CD4-positive, alpha-beta T cell treated with Interleukin-17A for 4 hours (primary cell): ENCODE results near the gene NOS1AP.
"Not testable (repeated sequence)": the region's sequence is repeated elsewhere in the genome, so short reads cannot be mapped to it uniquely, and the experiment has no call there.

ENCODE experiments used
- DNase-seq: peaks from one replicate; pipeline ENCODE4 v3.0.0-alpha.2; 2020; ENCODE audit warnings: mixed read lengths

NOS1AP gene

GRCh38 chr1:162197615-162198421, 128.3 kb downstream of the NOS1AP start:
- no peak for DNase-seq

DNA sequence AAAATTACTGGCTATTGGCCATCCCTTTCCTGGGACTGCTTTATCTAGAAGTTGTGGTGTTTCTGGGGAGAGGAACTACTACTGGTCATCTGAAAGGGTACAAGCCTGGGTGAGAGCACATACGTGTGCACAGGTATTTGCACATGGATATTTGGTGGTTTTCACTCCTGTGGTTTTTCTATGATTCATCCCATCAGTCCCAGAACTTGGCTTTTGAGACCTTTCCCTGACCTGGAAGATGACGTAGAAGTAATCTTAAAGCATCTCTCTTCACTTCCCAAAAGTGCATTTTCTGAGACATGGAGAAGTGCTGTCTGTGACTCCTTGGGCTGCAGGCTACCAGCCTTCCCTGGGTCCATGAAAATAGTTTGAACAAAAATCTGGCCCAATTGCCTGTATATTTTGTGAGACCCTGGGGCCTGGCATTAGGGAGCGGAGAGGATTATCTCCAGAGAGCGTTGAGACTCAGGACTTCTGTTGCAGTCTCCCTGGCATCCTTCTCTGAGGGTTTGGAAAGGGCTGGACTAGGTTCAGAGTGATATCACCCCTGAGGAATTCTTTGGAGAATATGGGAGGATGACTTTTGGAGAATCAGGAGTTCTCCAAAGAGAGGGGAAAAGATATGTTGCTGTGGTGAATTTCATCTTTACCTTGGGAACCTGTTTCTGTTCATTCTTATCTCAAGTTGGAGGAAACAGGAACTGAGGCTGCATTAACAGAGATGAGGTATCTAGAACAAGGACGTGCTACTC, 130.8 kb downstream of the NOS1AP start:
- DNase-seq, result no peak

GRCh38 chr1:162201062-162201461, 131.6 kb downstream of the NOS1AP start:
- not testable (repeated sequence) for DNase-seq

DNA sequence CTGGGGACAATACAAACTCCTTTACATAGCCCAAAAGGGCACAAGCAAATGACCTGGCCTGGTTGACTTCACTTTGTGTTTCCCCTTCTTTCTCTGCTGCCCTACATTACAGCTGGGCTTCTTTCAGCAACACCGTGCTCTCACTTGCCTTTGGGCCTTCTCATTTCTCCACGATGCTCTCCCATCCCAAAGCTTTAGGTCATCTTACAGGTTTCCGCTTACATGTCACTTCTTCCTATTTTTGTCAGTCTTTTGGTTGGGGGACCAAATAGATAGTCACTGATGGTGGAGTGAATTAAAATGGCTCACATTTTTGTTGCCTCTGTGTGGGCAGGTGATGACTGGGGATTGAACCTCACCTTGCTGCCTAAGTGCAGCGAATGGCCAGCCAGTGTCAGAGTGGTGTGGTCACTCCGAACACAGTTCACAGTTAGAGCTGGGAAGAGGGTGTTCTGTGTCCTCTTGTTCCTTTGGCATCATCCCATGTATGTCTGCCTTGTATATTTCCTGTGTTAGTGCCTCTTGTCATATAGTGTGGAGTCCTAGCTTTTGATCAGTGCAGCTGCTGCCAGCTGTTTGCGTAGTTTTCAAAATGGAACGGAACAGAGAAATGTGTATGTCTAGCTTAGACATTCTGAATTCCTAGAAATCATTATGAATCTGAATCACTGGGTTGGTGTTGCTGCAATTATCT, 134.8 kb downstream of the NOS1AP start:
- DNase-seq, result no peak

DNA sequence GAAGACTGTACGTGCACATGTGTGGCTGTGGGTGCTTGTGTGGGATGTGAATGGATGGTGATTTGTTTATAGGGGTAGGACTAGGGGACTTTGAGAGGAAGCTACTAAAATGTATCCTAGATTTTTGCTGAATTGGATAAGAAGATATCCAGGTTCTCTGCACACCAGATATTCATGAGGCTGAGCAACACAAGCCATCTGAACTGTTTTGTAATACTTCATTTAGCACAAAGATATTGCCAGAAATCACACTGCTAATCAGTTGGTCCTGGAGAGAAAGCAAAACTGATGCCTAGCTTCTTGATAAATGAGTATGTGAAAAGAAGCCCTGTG, 135.3 kb downstream of the NOS1AP start:
- DNase-seq, result no peak

DNA sequence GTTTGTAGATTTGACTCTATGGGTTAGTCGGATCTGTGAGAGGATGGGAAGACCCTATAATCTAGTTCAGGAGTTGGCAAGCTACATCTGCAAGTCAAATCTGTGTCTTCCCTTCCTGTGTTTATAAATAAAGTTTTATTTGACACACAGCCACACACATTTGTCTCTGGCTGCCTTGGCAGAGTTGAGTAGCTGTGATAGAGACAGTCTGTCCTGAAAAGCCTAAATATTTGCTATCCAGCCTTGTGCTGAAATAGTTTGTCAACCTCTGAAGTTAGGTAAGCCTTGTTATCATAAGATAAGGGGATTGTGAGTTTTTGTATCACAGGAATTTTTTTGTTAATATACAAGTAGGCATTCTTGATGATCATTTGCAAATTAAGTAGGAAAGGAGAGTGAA, 136.8 kb downstream of the NOS1AP start:
- DNase-seq, result no peak

DNA sequence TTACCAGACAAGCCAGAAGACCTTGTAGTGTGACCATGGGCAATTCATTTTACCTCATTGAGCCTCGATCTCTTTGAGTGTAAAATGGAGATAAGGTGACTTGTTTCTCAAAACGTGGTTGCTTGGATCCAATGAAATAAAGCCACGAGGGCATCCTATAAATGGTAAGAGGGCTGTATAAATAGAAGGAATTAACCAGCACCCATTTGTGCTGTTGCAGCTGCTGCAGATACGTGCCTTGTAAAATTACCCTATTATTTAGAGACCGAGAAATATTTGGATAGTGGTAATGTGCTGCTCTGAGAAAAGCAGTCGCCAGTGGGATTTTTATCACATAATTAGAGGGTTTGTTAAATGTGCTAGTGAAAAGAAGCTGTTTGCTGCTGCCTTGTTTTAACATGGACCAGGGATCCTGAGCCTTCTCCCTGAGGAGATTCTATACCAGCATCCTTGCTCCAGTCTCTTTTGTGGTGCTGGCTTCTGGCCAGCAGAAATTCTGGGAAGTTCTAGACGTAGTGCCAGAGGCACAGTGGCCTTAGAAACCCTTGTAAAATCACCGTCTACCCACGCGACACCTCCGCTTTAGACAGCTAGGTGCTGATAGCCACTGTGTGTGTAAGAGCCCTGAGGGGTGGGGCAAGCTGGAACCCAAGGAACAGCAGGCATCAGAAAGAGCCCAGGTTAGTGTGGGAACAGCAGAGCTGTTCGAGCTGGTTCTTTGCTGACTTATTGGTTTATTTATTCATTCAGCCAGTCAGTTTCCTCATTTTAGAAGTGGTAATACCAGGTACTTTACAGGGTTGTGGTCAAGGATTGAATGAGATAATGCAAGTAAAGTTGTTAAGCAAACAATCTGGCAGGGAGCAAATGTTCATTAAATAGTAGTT, 137.5 kb downstream of the NOS1AP start:
- no peak for DNase-seq

DNA sequence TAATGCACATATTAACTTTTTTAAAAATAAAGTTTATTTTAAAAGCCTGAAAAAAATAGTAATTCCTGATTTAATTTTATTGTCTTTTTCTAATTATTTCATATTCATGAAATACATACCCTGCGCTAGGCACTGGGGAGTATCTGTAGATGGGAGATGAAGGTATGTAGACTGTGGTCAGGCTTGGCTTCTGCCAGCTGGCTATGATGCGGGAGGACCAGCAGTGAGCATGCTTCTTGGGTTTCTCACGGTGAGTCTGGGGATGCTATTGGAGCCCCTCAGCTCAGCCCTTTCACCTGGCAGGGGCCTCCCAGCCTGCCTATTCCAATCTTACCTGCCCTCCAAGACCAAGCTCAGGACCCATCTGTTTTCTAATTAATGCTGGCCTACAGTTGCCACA, 138.4 kb downstream of the NOS1AP start:
- no peak for DNase-seq

- no peak for DNase-seq
Measured at GRCh38 chr1:162210196-162210595, 140.7 kb downstream of the NOS1AP start.

- DNase-seq, result no peak
Measured at GRCh38 chr1:162212713-162213112, 143.2 kb downstream of the NOS1AP start.

DNA sequence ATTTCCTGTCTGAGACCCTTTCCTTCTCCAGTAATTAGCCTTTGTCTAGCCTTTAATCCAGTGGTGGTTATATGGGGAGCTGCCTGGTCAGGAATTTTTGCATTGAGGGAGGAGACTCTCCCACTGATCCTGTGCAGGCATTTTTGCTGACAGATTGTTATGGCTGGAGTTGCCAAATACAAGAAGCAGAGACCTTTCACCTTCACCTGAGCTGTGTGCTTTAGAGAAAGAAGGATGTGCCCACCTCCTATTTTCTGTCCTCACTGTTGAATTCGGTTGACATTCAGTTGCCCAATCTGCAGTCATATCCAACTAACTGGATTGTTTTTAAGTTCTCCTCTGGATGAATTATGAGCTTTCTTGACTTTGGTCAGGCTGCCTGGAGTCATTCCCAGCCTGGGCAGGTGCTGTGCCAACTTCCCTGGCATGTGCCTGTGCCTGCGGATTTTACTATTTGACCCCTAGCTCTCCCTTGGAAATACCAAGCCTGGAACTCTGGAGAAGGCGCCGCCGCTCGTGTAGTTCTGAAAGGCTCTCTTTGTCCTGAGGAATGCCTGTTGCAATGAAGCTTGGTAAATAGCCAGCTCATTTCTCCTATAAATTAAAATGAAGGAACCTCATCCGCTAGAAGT, 143.9 kb downstream of the NOS1AP start:
- no peak for DNase-seq

GRCh38 chr1:162214202-162214601, 144.7 kb downstream of the NOS1AP start:
- DNase-seq, result no peak

- no peak for DNase-seq
Measured at GRCh38 chr1:162215902-162216301, 146.4 kb downstream of the NOS1AP start.

DNA sequence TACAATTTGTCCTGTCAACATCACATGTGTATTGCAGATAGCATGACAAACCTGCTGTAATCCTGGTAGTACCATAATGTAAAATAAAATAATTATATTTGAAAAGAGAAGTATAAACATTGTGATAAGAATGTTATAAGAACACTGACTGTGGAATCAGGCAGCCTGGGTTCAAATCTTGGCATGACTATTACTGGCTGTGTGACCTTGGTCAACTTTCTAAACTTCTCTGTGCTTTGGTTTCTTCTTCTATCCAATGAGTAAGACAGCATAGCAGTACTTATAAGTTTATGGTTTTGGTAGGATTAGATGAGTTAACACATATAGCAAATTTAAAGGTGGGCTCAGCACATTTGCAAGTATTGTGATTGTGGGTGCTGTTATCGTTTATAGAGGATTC, 147.1 kb downstream of the NOS1AP start:
- DNase-seq, result no peak

GRCh38 chr1:162217706-162218105, 148.2 kb downstream of the NOS1AP start:
- DNase-seq, result no peak

DNA sequence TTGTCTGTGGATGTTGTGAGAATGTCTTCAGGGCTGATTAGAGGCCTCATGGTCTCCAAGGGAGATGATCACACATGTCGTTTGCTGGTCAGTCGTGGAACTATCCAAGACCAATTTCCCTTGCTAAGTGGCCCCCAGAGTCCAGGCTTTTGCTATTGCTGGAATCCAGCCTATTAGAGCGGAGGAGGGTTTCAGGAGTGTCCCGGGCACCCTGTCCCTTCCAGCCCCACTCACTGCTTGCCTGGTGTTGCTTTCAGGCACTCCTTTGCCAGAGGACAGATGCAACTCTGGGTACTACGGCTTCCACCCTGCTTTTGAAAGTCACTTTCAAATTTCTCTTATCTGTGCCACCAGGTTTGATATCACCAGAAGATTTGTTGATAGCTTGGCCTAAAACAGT, 149.1 kb downstream of the NOS1AP start:
- DNase-seq, result no peak

GRCh38 chr1:162218975-162219374, 149.5 kb downstream of the NOS1AP start:
- no peak for DNase-seq

GRCh38 chr1:162219461-162219860, 150.0 kb downstream of the NOS1AP start:
- DNase-seq, result no peak

GRCh38 chr1:162220009-162220539, 150.6 kb downstream of the NOS1AP start:
- DNase-seq, result no peak

DNA sequence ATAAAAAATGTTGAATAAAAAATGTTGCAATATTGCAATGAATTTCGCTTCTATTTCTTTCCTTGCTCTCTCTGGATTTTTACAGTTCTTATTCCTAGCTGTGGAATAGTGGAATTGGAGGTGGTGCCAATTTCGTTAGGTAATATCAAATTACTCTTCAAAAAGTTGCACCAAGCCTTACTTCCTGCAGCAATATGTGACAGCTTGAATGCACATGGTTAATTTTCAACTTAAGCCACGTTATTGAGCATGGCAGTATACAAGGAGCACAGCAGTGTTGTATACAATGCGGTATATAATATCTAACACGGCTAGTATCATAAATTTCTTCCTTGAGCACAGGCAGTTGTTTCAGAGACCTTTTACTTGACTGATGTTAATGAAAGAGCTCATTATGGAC, 152.5 kb downstream of the NOS1AP start:
- DNase-seq, result no peak

DNA sequence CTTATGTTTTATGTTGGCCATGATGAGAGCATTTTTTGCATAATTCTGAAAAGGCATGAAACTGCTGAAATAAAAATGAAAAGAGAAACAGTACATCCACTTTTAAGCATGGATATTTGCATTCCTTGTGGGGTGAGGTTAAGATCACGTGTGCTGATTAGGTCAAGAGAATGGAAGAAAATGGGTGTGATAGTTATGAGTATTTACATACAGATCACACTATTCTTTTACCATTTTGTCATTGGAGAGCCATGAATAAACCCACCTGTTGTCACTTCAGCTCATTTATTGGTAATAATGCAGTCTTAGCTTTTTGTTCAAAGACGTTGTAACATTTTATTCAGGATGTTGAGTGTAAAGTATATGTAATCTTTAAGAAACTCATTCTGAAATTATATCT, 153.2 kb downstream of the NOS1AP start:
- no peak for DNase-seq

- no peak for DNase-seq
Measured at GRCh38 chr1:162223488-162223887, 154.0 kb downstream of the NOS1AP start.
